ENCODE data around the gene WWOX. TPM values are rescaled to one million over a fixed set of nuclear protein-coding genes. Genes with fewer than 3 reads are reported as not detected.

Gene WWOX
- total RNA-seq, 1 experiment from 2014 or later = 15.6 TPM

- Histone ChIP-seq H3T11ph (ENCODE audit: low read length) (no peak overlapping the region), H3K23ac (ENCODE audit: insufficient read length, low read depth, low read length) (no peak overlapping the region), H2BK5ac (ENCODE audit: insufficient read length, low read length) (no peak overlapping the region), H4K20me1 (ENCODE audit: control insufficient read depth, insufficient read depth, insufficient read length) (no peaks in the 10 kb centered on the region), H3K56ac (ENCODE audit: insufficient read length, low read depth, low read length) (no peak overlapping the region), H2AFZ (ENCODE audit: low read length) (no peak overlapping the region), H2BK120ac (ENCODE audit: low read depth, low read length, poor library complexity, severe bottlenecking) (no peak overlapping the region), H3K9me3 (ENCODE audit: control insufficient read depth, low read depth, low read length) (no peaks in the 10 kb centered on the region), H2BK12ac (ENCODE audit: insufficient read length, low read depth, low read length) (no peak overlapping the region), H2BK15ac (ENCODE audit: low read depth, low read length) (no peak overlapping the region), H3K4me1 (ENCODE audit: insufficient read depth, low read length) (no peaks in the 10 kb centered on the region), H4K91ac (ENCODE audit: insufficient read length, low read depth, low read length) (no peak overlapping the region), H2BK20ac (ENCODE audit: low read depth, low read length, poor library complexity, severe bottlenecking) (no peak overlapping the region), H3K9ac (ENCODE audit: extremely low read depth, insufficient read length, low read length) (no peak overlapping the region), H4K5ac (ENCODE audit: insufficient read length, low read depth, low read length) (no peak overlapping the region), H3K27me3 (ENCODE audit: insufficient read depth, low read length) (no peaks in the 10 kb centered on the region), H3K14ac (ENCODE audit: insufficient read depth, low read length) (no peak overlapping the region), H3K23me2 (ENCODE audit: insufficient read length, low read depth, low read length, poor library complexity, severe bottlenecking) (no peaks in the 10 kb centered on the region), H3K4me2 (ENCODE audit: insufficient read depth, insufficient read length, low read length) (no peak overlapping the region), H4K8ac (replicated peaks; ENCODE audit: insufficient read length, low read depth, low read length) (no peak overlapping the region), H3K79me1 (ENCODE audit: insufficient read depth, low read depth, low read length, poor library complexity, severe bottlenecking) (no peaks in the 10 kb centered on the region), H3K27ac (ENCODE audit: insufficient read length, low read depth, low read length) (no peak overlapping the region), H3K18ac (ENCODE audit: insufficient read length, low read depth, low read length) (no peak overlapping the region), H3K79me2 (ENCODE audit: insufficient read depth, low read length) (no peaks in the 10 kb centered on the region), H3K4ac (ENCODE audit: low read depth, low read length) (no peak overlapping the region), H2AK5ac (ENCODE audit: insufficient read length, low read length) (no peak overlapping the region)
- Mint-ChIP-seq H3K27ac (no peak overlapping the region), H3K9me3 (no peaks in the 10 kb centered on the region), H3K4me3 (no peak overlapping the region), H3K27me3 (ENCODE audit: low read depth) (no peaks in the 10 kb centered on the region), H3K4me1 (peaks cover 2% of the 10 kb centered on the region in 2 experiments; a peak in 1 of 4 replicates), H3K36me3 (ENCODE audit: insufficient read depth in 1 of 3, low read depth in 3 of 3) (no peaks in the 10 kb centered on the region)
- TF ChIP-seq CTCF (conservative IDR thresholded peaks at IDR 0.05) = no peak
- DNase-seq = no peak
- WGBS (ENCODE audit: extremely low coverage, insufficient read length, low lambda C conversion rate) = no CpG with 5 or more reads among the region's 4 CpGs
These were observed 577.8 kb downstream of the WWOX start for GRCh38 chr16:78677181-78677731.
